HEK293T (cell line): ENCODE data around the gene GRIK4.

Experiments used
- BHLHE40 ChIP-seq: fragments of 450-650 bp; IDR thresholded peaks from 2 replicates; pipeline ENCODE4 v1.6.1; 2016; ENCODE audit warnings: mild to moderate bottlenecking, moderate library complexity, borderline replicate concordance
- ELF4 ChIP-seq: fragments of 450-650 bp; IDR thresholded peaks from 2 replicates; pipeline ENCODE4 v1.6.1; 2017; ENCODE audit warnings: antibody characterized with exemption
- FOXA1 ChIP-seq: fragments of 450-650 bp; IDR thresholded peaks from 2 replicates; pipeline ENCODE4 v1.6.1; 2016; ENCODE audit warnings: mild to moderate bottlenecking
- FOXK2 ChIP-seq: fragments of 450-650 bp; IDR thresholded peaks from 2 replicates; pipeline ENCODE4 v1.6.1; 2016; ENCODE audit warnings: mild to moderate bottlenecking
- FOXM1 ChIP-seq: fragments of 450-650 bp; IDR thresholded peaks from 2 replicates; pipeline ENCODE4 v1.6.1; 2017; ENCODE audit warnings: mild to moderate bottlenecking, borderline replicate concordance
- PKNOX1 ChIP-seq: fragments of 450-650 bp; IDR thresholded peaks from 2 replicates; pipeline ENCODE4 v1.6.1; 2016
- SP1 ChIP-seq: fragments of 450-650 bp; IDR thresholded peaks from 2 replicates; pipeline ENCODE4 v1.6.1; 2017

DNA sequence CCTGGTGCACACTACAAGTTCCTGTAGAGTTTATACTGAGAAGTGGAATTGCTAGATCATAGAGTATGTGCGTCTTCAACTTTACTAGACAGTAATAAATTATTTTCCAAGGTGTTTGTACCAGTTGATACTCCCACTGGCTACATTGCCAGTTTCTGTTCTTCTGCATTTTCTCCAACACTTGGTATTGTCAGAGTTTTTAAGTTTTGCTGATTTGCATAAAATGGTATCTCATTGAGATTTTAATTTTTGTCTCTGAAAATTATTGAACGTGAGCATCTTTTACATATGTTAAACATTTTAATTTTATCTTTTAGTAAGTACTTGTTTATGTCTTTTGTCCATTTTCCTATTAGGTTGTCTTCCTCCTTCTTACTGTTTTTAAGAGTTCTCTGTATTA is 519.6 kb downstream of the GRIK4 start:
- TF ChIP-seq FOXA1 (no peak), ELF4 (no peak), FOXM1 (no peak), SP1 (no peak), BHLHE40 (no peak), PKNOX1 (no peak), FOXK2 (no peak)
